Spleen (tissue), 11 donors: ENCODE data around the gene FCN3. TPM values are rescaled to one million over a fixed set of nuclear protein-coding genes. Genes with fewer than 3 reads are reported as not detected.
A peak's percentile ranks its signal among the peaks of the same experiment; 100 is the strongest.

Experiments
- DNase-seq: peaks from one replicate; pipeline ENCODE4 v3.0.0-alpha.2; 2020
- H3K27ac ChIP-seq, 8 donors: fragments of 200-600 bp; sonication (generic) in 7 of 8; 1 replicate in 4 of 8; 2 replicates in 4 of 8; pipeline versions ENCODE4 v1.5.0 to v1.8.0; 2016 to 2021; ENCODE audit warnings: inconsistent platforms in 4 of 8, mild to moderate bottlenecking in 4 of 8, moderate library complexity in 1 of 8
- H3K27me3 ChIP-seq, 7 donors: fragments of 200-600 bp; sonication (generic) in 6 of 7; replicated peaks in 1 of 7; 1 replicate in 4 of 7; 2 replicates in 3 of 7; pipeline versions ENCODE4 v1.5.0 to v1.8.0; 2016 to 2021; ENCODE audit warnings: inconsistent platforms in 3 of 7, mild to moderate bottlenecking in 1 of 7
- H3K36me3 ChIP-seq, 6 donors: fragments of 200-600 bp; sonication (generic) in 5 of 6; 1 replicate in 4 of 6; 2 replicates in 2 of 6; pipeline versions ENCODE4 v1.5.0 to v1.8.0; 2016 to 2021; ENCODE audit warnings: inconsistent platforms in 2 of 6
- H3K4me1 ChIP-seq, 6 donors: fragments of 200-600 bp; sonication (generic) in 5 of 6; 1 replicate in 3 of 6; 2 replicates in 3 of 6; pipeline versions ENCODE4 v1.5.0 to v1.8.0; 2016 to 2021; ENCODE audit warnings: inconsistent platforms in 3 of 6
- H3K4me3 ChIP-seq, 8 donors: fragments of 200-600 bp; sonication (generic) in 7 of 8; 1 replicate in 4 of 8; 2 replicates in 4 of 8; pipeline versions ENCODE4 v1.5.0 to v1.8.0; 2016 to 2021; ENCODE audit warnings: inconsistent platforms in 4 of 8, mild to moderate bottlenecking in 4 of 8, moderate library complexity in 2 of 8
- H3K9me3 ChIP-seq, 8 donors: fragments of 200-600 bp; sonication (generic) in 7 of 8; 1 replicate in 4 of 8; 2 replicates in 4 of 8; pipeline versions ENCODE4 v1.5.0 to v1.8.0; 2016 to 2021; ENCODE audit warnings: inconsistent platforms in 4 of 8
- CTCF ChIP-seq, 11 experiments: fragments of 200-600 bp in 7 of 11; fragments of 450-650 bp in 4 of 11; sonication (generic) in 4 of 11; IDR thresholded peaks in 8 of 11; conservative IDR thresholded peaks in 3 of 11; 1 replicate in 7 of 11; 2 replicates in 4 of 11; pipeline versions ENCODE4 v1.4.0 to v1.8.0; 2016 to 2021; ENCODE audit warnings: antibody characterized with exemption in 11 of 11, inconsistent platforms in 4 of 11, mild to moderate bottlenecking in 1 of 11
- POLR2A ChIP-seq, 3 donors: fragments of 450-650 bp; IDR thresholded peaks; one replicate each; pipeline ENCODE4 v1.5.1; 2017; ENCODE audit warnings: antibody characterized with exemption in 3 of 3, mild to moderate bottlenecking in 1 of 3
- POLR2AphosphoS5 ChIP-seq, 3 donors: sonication (generic); formaldehyde crosslinking; IDR thresholded peaks; one replicate each; pipeline ENCODE4 v1.5.1; 2017; ENCODE audit warnings: antibody characterized with exemption in 3 of 3
- WGBS, 5 donors: extraction: QIAGEN DNeasy Blood & Tissue Kit in 3 of 5; methylation state at CpG; one replicate each; pipeline versions ENCODE4 v1.1.5 to v1.1.7; 2013 to 2018; 5-methylcytosine and 5-hydroxymethylcytosine counted together
- intact Hi-C: fragments of 100-400 bp; cut with DNase I; formaldehyde crosslinking; loops from one replicate; pipeline ENCODE4 v1.15.0; 2023; ENCODE audit warnings: low total_unique reads
- polyA plus RNA-seq, 3 donors: library from polyadenylated mRNA; stranded (reverse); fragments of 200-250 nt; gene quantifications; one replicate each; pipeline ENCODE4 v1.2.1, GENCODE V29; 2013
- total RNA-seq, 7 donors: library from RNA; depleted of rRNA in 3 of 7; stranded (reverse); fragments of >200 nt in 3 of 7; fragmentation: NEBNext Ultra II Directional in 4 of 7; extraction: Animal tissue kit (Norgen Biotek cat#: 25700) in 4 of 7; gene quantifications; one replicate each; pipeline versions ENCODE4 v1.1.0 to v1.2.1, GENCODE V29; 2016 to 2021
- donor health status: healthy with polysubstance abuse.
- donor health status: DM: no; HTN: no; CAD: no; lungs with moderate emphysema.
- donor health status: DM: no; HTN: no; CAD: no.
- donor health status: Bipolar disorder and iron deficiency.
- donor health status: healthy.
- donor health status: DM: no; HTN: no; CAD: no.
- donor health status: DM: yes; HTN: yes; CAD: no.

Gene FCN3
- total and polyA plus RNA-seq, 10 donors = 3.7 to 21.7 (median 9.2) TPM

GRCh38 chr1:27379564-27380122 is 5.0 kb upstream of the FCN3 start:
- no peak overlapping the region for H3K27ac ChIP-seq
- DNase-seq = no peak
- TF ChIP-seq POLR2A (IDR thresholded peaks at IDR 0.05) (no peak), CTCF (IDR thresholded peaks at IDR 0.05 in 8 of 11, conservative IDR thresholded peaks at IDR 0.05 in 3 of 11) (no peak), POLR2AphosphoS5 (IDR thresholded peaks at IDR 0.05) (no peak)
- H3K4me3 ChIP-seq = no peak overlapping the region
- peaks cover 0 to 33% (median 6%) of the 10 kb centered on the region in 6 donors for H3K4me1 ChIP-seq
- 78 to 86% (median 81%) methylated on average over 7 to 11 of the region's 11 CpGs for WGBS, 5 donors
- peaks cover 0 to 10% (median 0%) of the 10 kb centered on the region in 7 donors for H3K27me3 ChIP-seq
- H3K36me3 ChIP-seq = no peaks in the 10 kb centered on the region
- no peaks in the 10 kb centered on the region for H3K9me3 ChIP-seq
- intact Hi-C loops = no loop called here

DNA sequence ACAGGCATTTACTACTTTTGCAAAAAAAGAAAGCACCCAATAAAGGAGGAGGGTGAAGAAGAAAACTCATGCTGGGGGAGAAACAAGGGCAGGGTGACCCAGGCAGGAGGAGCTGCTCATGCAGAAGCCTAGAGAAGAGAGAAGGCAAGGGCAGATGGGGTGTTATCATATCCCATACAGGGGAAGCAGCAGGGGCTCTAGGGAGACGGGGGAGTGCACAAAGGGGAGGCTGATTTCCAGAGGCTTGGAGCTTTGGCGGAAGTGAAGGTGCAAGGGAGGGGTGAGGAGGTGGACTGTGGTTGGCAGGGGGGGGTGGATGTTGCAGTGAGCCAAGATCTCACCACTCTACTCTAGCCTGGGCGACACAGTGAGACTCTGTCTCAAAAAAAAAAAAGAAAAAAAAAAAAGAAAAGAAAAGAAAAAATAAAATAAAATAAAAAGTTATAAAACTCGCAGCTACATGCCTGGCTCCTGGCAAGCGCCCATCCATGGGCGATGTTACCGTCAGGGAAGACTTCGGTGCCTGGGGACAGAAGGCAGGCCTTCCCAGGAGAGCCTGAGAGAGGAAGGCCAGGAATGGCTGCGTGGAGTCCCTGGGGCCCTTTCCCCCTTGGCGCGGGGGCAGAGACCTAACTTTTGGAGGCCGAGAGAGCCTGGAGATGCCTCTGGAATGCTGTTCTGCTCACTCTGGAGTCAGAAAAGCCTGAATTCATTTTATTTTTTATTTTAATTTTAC is 3.3 kb upstream of the FCN3 start:
- no peak for TF ChIP-seq POLR2A (IDR thresholded peaks at IDR 0.05)
- TF ChIP-seq POLR2AphosphoS5 (IDR thresholded peaks at IDR 0.05) = no peak
- no peak for TF ChIP-seq CTCF (IDR thresholded peaks at IDR 0.05 in 8 of 11, conservative IDR thresholded peaks at IDR 0.05 in 3 of 11)
- intact Hi-C loops = no loop called here
- peaks cover 0 to 28% (median under 1%) of the 10 kb centered on the region in 6 donors for H3K4me1 ChIP-seq
- H3K4me3 ChIP-seq = no peak overlapping the region
- WGBS, 5 donors = 89 to 93% (median 92%) methylated on average over 12 of the region's 12 CpGs
- H3K27me3 ChIP-seq = peaks cover 0 to 4% (median 0%) of the 10 kb centered on the region in 7 donors
- no peaks in the 10 kb centered on the region for H3K9me3 ChIP-seq
- no peak overlapping the region for H3K27ac ChIP-seq
- no peak for DNase-seq
- H3K36me3 ChIP-seq = no peaks in the 10 kb centered on the region

- peak in 2 of 11 experiments; percentile 12 to 37 for TF ChIP-seq CTCF (IDR thresholded peaks at IDR 0.05 in 8 of 11, conservative IDR thresholded peaks at IDR 0.05 in 3 of 11)
- TF ChIP-seq POLR2AphosphoS5 (IDR thresholded peaks at IDR 0.05) = no peak
- no peak for TF ChIP-seq POLR2A (IDR thresholded peaks at IDR 0.05)
- no peak for DNase-seq
- no peaks in the 10 kb centered on the region for H3K27me3 ChIP-seq
- WGBS, 5 donors = 86 to 94% (median 91%) methylated on average over 7 to 11 of the region's 11 CpGs
- H3K4me1 ChIP-seq = peaks cover 3 to 39% (median 19%) of the 10 kb centered on the region in 6 donors
- H3K36me3 ChIP-seq = no peaks in the 10 kb centered on the region
- H3K9me3 ChIP-seq = no peaks in the 10 kb centered on the region
- intact Hi-C loops = no loop called here
- H3K27ac ChIP-seq = no peak overlapping the region
- no peak overlapping the region for H3K4me3 ChIP-seq
These were observed 1.6 kb downstream of the FCN3 start for GRCh38 chr1:27372808-27373690.
